WTC11 (cell line): ENCODE measurements around the gene MLF2. TPM values are rescaled to one million over a fixed set of nuclear protein-coding genes. Genes with fewer than 3 reads are reported as not detected.

Experiments
- ATAC-seq: fragments of 200-7000 bp; cut with Tn5 transposase; 2 replicates; pipeline ENCODE4 v1.10.0; 2021; ENCODE audit warnings: mild to moderate bottlenecking, moderate library complexity
- CTCF ChIA-PET: fragments of 300-600 bp; sonication (Branson Sonifier 250); formaldehyde crosslinking; loops from one replicate; lab custom pipeline; 2021; ENCODE audit warnings: antibody characterized with exemption; lab: Charles Lee
- POLR2A ChIA-PET: fragments of 350-600 bp; sonication (Branson Sonifier 250); formaldehyde crosslinking; loops from one replicate; lab custom pipeline; 2021; ENCODE audit warnings: antibody characterized with exemption; lab: Charles Lee
- DNase-seq: peaks from one replicate; pipeline ENCODE4 v3.0.0; 2021; ENCODE audit warnings: low spot score
- H3K27ac Mint-ChIP-seq: 2 replicates; pipeline ENCODE4 v1.8.0; 2021; ENCODE audit warnings: mixed read lengths
- H3K27me3 Mint-ChIP-seq: 2 replicates; pipeline ENCODE4 v1.8.0; 2021; ENCODE audit warnings: low read depth, mild to moderate bottlenecking, moderate library complexity, mixed read lengths
- H3K36me3 Mint-ChIP-seq: 2 replicates; pipeline ENCODE4 v1.8.0; 2021; ENCODE audit warnings: mixed read lengths
- H3K4me1 Mint-ChIP-seq: 2 replicates; pipeline ENCODE4 v1.8.0; 2022; ENCODE audit warnings: mixed read lengths
- H3K4me3 Mint-ChIP-seq: 2 replicates; pipeline ENCODE4 v1.8.0; 2021; ENCODE audit warnings: mild to moderate bottlenecking, moderate library complexity, mixed read lengths
- H3K9me3 Mint-ChIP-seq: 2 replicates; pipeline ENCODE4 v1.8.0; 2021; ENCODE audit warnings: mixed read lengths
- CBFB ChIP-seq: sonication (generic); formaldehyde crosslinking; IDR thresholded peaks from 2 replicates; pipeline ENCODE4 v1.8.1; 2022; ENCODE audit warnings: mild to moderate bottlenecking, low read depth, missing genetic modification reagents
- CREB1 ChIP-seq: sonication (generic); formaldehyde crosslinking; IDR thresholded peaks from 2 replicates; pipeline ENCODE4 v1.8.0; 2023; ENCODE audit warnings: mild to moderate bottlenecking, missing genetic modification reagents
- E2F5 ChIP-seq: sonication (generic); formaldehyde crosslinking; IDR thresholded peaks from 2 replicates; pipeline ENCODE4 v1.8.1; 2022; ENCODE audit warnings: mild to moderate bottlenecking, moderate library complexity, missing genetic modification reagents
- ETV6 ChIP-seq: sonication (generic); formaldehyde crosslinking; IDR thresholded peaks from 2 replicates; pipeline ENCODE4 v1.8.1; 2022; ENCODE audit warnings: mild to moderate bottlenecking, missing genetic modification reagents
- FOXP1 ChIP-seq: sonication (generic); formaldehyde crosslinking; IDR thresholded peaks from 2 replicates; pipeline ENCODE4 v1.8.0; 2022; ENCODE audit warnings: missing genetic modification reagents, mild to moderate bottlenecking, moderate library complexity, borderline replicate concordance
- HMGXB4 ChIP-seq: sonication (generic); formaldehyde crosslinking; IDR thresholded peaks from 2 replicates; pipeline ENCODE4 v1.8.1; 2023; ENCODE audit warnings: mild to moderate bottlenecking, moderate library complexity, missing genetic modification reagents
- NFYB ChIP-seq: sonication (generic); formaldehyde crosslinking; conservative IDR thresholded peaks from 2 replicates; pipeline ENCODE4 v1.8.0; 2022; ENCODE audit warnings: low read depth, missing genetic modification reagents
- NR3C1 ChIP-seq: sonication (generic); formaldehyde crosslinking; conservative IDR thresholded peaks from 2 replicates; pipeline ENCODE4 v1.8.1; 2023; ENCODE audit warnings: low read depth, mild to moderate bottlenecking, missing genetic modification reagents
- TEAD1 ChIP-seq: sonication (generic); formaldehyde crosslinking; IDR thresholded peaks from 2 replicates; pipeline ENCODE4 v1.8.0; 2022; ENCODE audit warnings: mild to moderate bottlenecking, missing genetic modification reagents
- ZNF121 ChIP-seq: sonication (generic); formaldehyde crosslinking; IDR thresholded peaks from 2 replicates; pipeline ENCODE4 v1.8.0; 2023; ENCODE audit warnings: missing genetic modification reagents
- ZNF396 ChIP-seq: fragments of 250-450 bp; sonication (Bioruptor Pico); IDR thresholded peaks from 2 replicates; pipeline ENCODE4 v1.8.0; 2021; ENCODE audit warnings: mild to moderate bottlenecking, moderate library complexity, borderline replicate concordance
- ZNF425 ChIP-seq: fragments of 250-450 bp; sonication (Bioruptor Pico); conservative IDR thresholded peaks from 2 replicates; pipeline ENCODE4 v1.9.0; 2021; ENCODE audit warnings: mild to moderate bottlenecking
- total RNA-seq: library from RNA; stranded (reverse); gene quantifications from 3 replicates; pipeline ENCODE4 v1.2.3, GENCODE V29; 2021
- TF ChIP-seq, protein P1 (sequence below): sonication (generic); formaldehyde crosslinking; IDR thresholded peaks from 2 replicates; pipeline ENCODE4 v1.8.0; 2022; ENCODE audit warnings: mild to moderate bottlenecking, missing genetic modification reagents
- TF ChIP-seq, protein P2 (sequence below): sonication (generic); formaldehyde crosslinking; IDR thresholded peaks from 2 replicates; pipeline ENCODE4 v1.8.1; 2023; ENCODE audit warnings: mild to moderate bottlenecking, missing genetic modification reagents
- TF ChIP-seq, protein P3 (sequence below): sonication (generic); formaldehyde crosslinking; IDR thresholded peaks from 2 replicates; pipeline ENCODE4 v1.8.0; 2022; ENCODE audit warnings: mild to moderate bottlenecking, missing genetic modification reagents
- TF ChIP-seq, protein P4 (sequence below): sonication (generic); formaldehyde crosslinking; IDR thresholded peaks from 2 replicates; pipeline ENCODE4 v1.8.0; 2022; ENCODE audit warnings: mild to moderate bottlenecking, missing genetic modification reagents
- TF ChIP-seq, protein P5 (sequence below): sonication (generic); formaldehyde crosslinking; conservative IDR thresholded peaks from 2 replicates; pipeline ENCODE4 v1.8.1; 2022; ENCODE audit warnings: mild to moderate bottlenecking, missing genetic modification reagents

MLF2 gene
- total RNA-seq, 1 experiment from 2014 or later: 236 TPM

GRCh38 chr12:6774499-6775062 is 21.6 kb upstream of the MLF2 start:
- peak overlapping the region; percentile 46 for H3K4me3 Mint-ChIP-seq
- peaks cover 61% of the 10 kb centered on the region for H3K4me1 Mint-ChIP-seq
- no peak for ATAC-seq
- CTCF ChIA-PET: interaction anchor here (0.6 to 10.5 kb wide), 11 partner anchors 8 to 216 kb away, joined by 3 to 110 read pairs (median 5); partner anchors contain the start of genes CDCA3, MLF2, P3H3 and PTMS
- H3K27ac Mint-ChIP-seq: no peak overlapping the region
- peaks cover 66% of the 10 kb centered on the region for H3K27me3 Mint-ChIP-seq
- POLR2A ChIA-PET: interaction anchor here (0.6 to 1.6 kb wide), 4 partner anchors 8 to 49 kb away, joined by 3 to 9 read pairs (median 4); partner anchors contain the start of genes MLF2 and PTMS
- peaks cover 5% of the 10 kb centered on the region for H3K36me3 Mint-ChIP-seq
- H3K9me3 Mint-ChIP-seq: no peaks in the 10 kb centered on the region
- DNase-seq: no peak
- TF ChIP-seq ZNF121 (CRISPR knock-in tag): peak; percentile 65; the same call in 1 of the 2 replicates
- TF ChIP-seq TEAD1 (CRISPR knock-in tag): no peak
- TF ChIP-seq, protein P1, sequence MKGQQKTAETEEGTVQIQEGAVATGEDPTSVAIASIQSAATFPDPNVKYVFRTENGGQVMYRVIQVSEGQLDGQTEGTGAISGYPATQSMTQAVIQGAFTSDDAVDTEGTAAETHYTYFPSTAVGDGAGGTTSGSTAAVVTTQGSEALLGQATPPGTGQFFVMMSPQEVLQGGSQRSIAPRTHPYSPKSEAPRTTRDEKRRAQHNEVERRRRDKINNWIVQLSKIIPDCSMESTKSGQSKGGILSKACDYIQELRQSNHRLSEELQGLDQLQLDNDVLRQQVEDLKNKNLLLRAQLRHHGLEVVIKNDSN (CRISPR knock-in tag): no peak
- TF ChIP-seq, protein P2, sequence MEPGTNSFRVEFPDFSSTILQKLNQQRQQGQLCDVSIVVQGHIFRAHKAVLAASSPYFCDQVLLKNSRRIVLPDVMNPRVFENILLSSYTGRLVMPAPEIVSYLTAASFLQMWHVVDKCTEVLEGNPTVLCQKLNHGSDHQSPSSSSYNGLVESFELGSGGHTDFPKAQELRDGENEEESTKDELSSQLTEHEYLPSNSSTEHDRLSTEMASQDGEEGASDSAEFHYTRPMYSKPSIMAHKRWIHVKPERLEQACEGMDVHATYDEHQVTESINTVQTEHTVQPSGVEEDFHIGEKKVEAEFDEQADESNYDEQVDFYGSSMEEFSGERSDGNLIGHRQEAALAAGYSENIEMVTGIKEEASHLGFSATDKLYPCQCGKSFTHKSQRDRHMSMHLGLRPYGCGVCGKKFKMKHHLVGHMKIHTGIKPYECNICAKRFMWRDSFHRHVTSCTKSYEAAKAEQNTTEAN (CRISPR knock-in tag): no peak

- H3K27me3 Mint-ChIP-seq: peaks cover 65% of the 10 kb centered on the region
- H3K9me3 Mint-ChIP-seq: no peaks in the 10 kb centered on the region
- peak overlapping the region; percentile 68 for H3K4me3 Mint-ChIP-seq
- ChIA-PET CTCF (interaction anchor here (0.8 to 10.5 kb wide), 9 partner anchors 18 to 153 kb away, joined by 3 to 110 read pairs (median 6); partner anchors contain the start of genes CDCA3, MLF2, P3H3 and SPSB2), POLR2A (interaction anchor here (0.9 to 1.6 kb wide), 3 partner anchors 8 to 21 kb away, joined by 3 to 9 read pairs (median 5); partner anchors contain the start of genes MLF2 and PTMS)
- DNase-seq (peak; percentile 42), ATAC-seq (peak; percentile 12)
- TF ChIP-seq FOXP1 (0 out of 2 replicates have a peak, but pooled peaks have one; percentile 34), E2F5 (peak; percentile 73; the same call in 1 of the 2 replicates), ETV6 (CRISPR knock-in tag) (0 out of 2 replicates have a peak, but pooled peaks have one; percentile 55), CREB1 (no peak)
- TF ChIP-seq, protein P3, sequence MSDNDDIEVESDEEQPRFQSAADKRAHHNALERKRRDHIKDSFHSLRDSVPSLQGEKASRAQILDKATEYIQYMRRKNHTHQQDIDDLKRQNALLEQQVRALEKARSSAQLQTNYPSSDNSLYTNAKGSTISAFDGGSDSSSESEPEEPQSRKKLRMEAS: peak; percentile 67; the same call in 1 of the 2 replicates
- peaks cover 9% of the 10 kb centered on the region for H3K36me3 Mint-ChIP-seq
- H3K27ac Mint-ChIP-seq: no peak overlapping the region
- H3K4me1 Mint-ChIP-seq: peaks cover 63% of the 10 kb centered on the region
Observed at GRCh38 chr12:6773590-6774351, 20.8 kb upstream of the MLF2 start.

DNA sequence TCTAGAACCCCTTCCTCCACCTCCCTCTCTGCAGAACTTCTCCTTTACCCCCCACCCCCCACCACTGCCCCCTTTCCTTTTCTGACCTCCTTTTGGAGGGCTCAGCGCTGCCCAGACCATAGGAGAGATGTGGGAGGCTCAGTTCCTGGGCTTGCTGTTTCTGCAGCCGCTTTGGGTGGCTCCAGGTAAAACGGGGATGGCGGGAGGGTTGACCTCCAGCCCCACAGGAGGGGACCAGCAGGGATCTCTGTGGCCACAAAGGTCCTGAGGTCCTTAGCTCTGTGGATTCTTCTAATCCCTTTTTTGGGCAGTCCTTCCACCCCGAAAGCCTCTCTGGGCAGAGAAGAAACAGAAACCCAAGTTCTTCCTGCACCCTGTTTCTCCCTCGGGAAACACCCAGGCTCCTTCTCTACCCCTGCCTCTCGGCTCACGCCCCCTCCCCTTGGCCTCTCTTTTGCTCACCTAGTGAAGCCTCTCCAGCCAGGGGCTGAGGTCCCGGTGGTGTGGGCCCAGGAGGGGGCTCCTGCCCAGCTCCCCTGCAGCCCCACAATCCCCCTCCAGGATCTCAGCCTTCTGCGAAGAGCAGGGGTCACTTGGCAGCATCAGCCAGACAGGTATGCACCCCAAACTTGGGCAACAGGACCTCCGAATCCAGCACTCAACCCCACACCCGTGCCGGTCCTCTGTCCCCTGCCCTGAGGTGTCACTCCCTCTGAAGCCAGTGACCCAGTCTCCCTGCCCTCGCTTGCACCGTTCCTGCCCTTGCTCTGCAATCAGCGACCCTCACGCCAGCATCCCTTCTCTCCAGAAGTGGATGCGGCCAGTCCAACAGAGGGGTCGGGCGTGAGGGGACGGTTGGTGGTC is 20.0 kb upstream of the MLF2 start:
- CTCF ChIA-PET: interaction anchor here (0.9 to 10.5 kb wide), 6 partner anchors 9 to 152 kb away, joined by 3 to 110 read pairs (median 6); partner anchors contain the start of genes MLF2, P3H3 and SPSB2
- ATAC-seq (peak; percentile 2), DNase-seq (no peak)
- Mint-ChIP-seq H3K4me3 (peak overlapping the region; percentile 68), H3K4me1 (peaks cover 62% of the 10 kb centered on the region), H3K36me3 (peaks cover 9% of the 10 kb centered on the region), H3K27ac (no peak overlapping the region), H3K27me3 (peaks cover 60% of the 10 kb centered on the region), H3K9me3 (no peaks in the 10 kb centered on the region)
- POLR2A ChIA-PET: interaction anchor here (0.9 to 1.3 kb wide), 3 partner anchors 9 to 20 kb away, joined by 3 to 5 read pairs (median 3); partner anchors contain the start of gene MLF2
- TF ChIP-seq, protein P4, sequence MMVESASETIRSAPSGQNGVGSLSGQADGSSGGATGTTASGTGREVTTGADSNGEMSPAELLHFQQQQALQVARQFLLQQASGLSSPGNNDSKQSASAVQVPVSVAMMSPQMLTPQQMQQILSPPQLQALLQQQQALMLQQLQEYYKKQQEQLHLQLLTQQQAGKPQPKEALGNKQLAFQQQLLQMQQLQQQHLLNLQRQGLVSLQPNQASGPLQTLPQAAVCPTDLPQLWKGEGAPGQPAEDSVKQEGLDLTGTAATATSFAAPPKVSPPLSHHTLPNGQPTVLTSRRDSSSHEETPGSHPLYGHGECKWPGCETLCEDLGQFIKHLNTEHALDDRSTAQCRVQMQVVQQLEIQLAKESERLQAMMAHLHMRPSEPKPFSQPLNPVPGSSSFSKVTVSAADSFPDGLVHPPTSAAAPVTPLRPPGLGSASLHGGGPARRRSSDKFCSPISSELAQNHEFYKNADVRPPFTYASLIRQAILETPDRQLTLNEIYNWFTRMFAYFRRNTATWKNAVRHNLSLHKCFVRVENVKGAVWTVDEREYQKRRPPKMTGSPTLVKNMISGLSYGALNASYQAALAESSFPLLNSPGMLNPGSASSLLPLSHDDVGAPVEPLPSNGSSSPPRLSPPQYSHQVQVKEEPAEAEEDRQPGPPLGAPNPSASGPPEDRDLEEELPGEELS (CRISPR knock-in tag): no peak
- TF ChIP-seq FOXP1: no peak
- TF ChIP-seq, protein P5, sequence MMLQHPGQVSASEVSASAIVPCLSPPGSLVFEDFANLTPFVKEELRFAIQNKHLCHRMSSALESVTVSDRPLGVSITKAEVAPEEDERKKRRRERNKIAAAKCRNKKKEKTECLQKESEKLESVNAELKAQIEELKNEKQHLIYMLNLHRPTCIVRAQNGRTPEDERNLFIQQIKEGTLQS: no peak
- TF ChIP-seq NR3C1: no peak
- TF ChIP-seq NFYB (CRISPR knock-in tag): no peak
- TF ChIP-seq ZNF425 (CRISPR knock-in tag): no peak
- TF ChIP-seq HMGXB4 (CRISPR knock-in tag): no peak
- no peak for TF ChIP-seq CBFB (CRISPR knock-in tag)
- no peak for TF ChIP-seq ZNF396 (CRISPR knock-in tag)
